H1 (cell line): ENCODE results near the gene CDC14B. TPM values are rescaled to one million over a fixed set of nuclear protein-coding genes. Genes with fewer than 3 reads are reported as not detected.

Experiments used
- BRCA1 ChIP-seq: IDR thresholded peaks from 2 replicates; pipeline ENCODE4 v1.6.1; 2012; ENCODE audit warnings: low read depth, low read length, improper control_type of control experiment
- CBX5 ChIP-seq: fragments of 300-800, 300-1000 bp; sonication (generic); IDR thresholded peaks from 2 replicates; pipeline ENCODE4 v1.7.1; 2016; ENCODE audit warnings: antibody characterized with exemption, low read length, low read depth
- CBX8 ChIP-seq: fragments of 300-800, 300-1000 bp; sonication (generic); IDR thresholded peaks from 2 replicates; pipeline ENCODE4 v1.7.1; 2016; ENCODE audit warnings: low read depth, low read length, borderline replicate concordance
- CEBPB ChIP-seq: IDR thresholded peaks from 2 replicates; pipeline ENCODE4 v1.6.1; 2012; ENCODE audit warnings: low read depth, low read length
- CHD2 ChIP-seq: IDR thresholded peaks from 2 replicates; pipeline ENCODE4 v1.6.1; 2012; ENCODE audit warnings: low read length, improper control_type of control experiment
- CTBP2 ChIP-seq: IDR thresholded peaks from 2 replicates; pipeline ENCODE4 v1.7.0; 2011; ENCODE audit warnings: borderline replicate concordance, mild to moderate bottlenecking, moderate library complexity, mixed read lengths, low read length; ENCODE audit not compliant: insufficient read depth, insufficient read length
- EGR1 ChIP-seq: IDR thresholded peaks from 2 replicates; pipeline ENCODE4 v1.6.1; 2011; ENCODE audit warnings: low read depth, low read length, borderline replicate concordance
- EZH2 ChIP-seq: fragments of 200-600 bp; sonication (generic); IDR thresholded peaks from 2 replicates; pipeline ENCODE4 v1.7.1; 2012; ENCODE audit warnings: low read depth, mild to moderate bottlenecking, moderate library complexity, low read length, inconsistent platforms; ENCODE audit not compliant: severe bottlenecking
- GTF2F1 ChIP-seq: IDR thresholded peaks from 2 replicates; pipeline ENCODE4 v1.6.1; 2012; ENCODE audit warnings: low read depth, low read length, improper control_type of control experiment, borderline replicate concordance
- KDM5A ChIP-seq: fragments of 200-600 bp; IDR thresholded peaks from 2 replicates; pipeline ENCODE4 v1.7.1; 2012; ENCODE audit warnings: mild to moderate bottlenecking, low read length, inconsistent platforms, mixed read lengths
- NANOG ChIP-seq: IDR thresholded peaks from 2 replicates; pipeline ENCODE4 v1.6.1; 2011; ENCODE audit warnings: low read length, low read depth, mild to moderate bottlenecking, inconsistent platforms; ENCODE audit not compliant: insufficient read depth, poor library complexity, severe bottlenecking
- POU5F1 ChIP-seq: IDR thresholded peaks from 2 replicates; pipeline ENCODE4 v1.6.1; 2011; ENCODE audit warnings: low read depth, mild to moderate bottlenecking, low read length, moderate library complexity
- SAP30 ChIP-seq: fragments of 300-600 bp; sonication (generic); IDR thresholded peaks from 2 replicates; pipeline ENCODE4 v1.7.1; 2012; ENCODE audit warnings: low read length, moderate library complexity, mild to moderate bottlenecking, inconsistent platforms; ENCODE audit not compliant: insufficient read depth, insufficient replicate concordance
- SP4 ChIP-seq: IDR thresholded peaks from 2 replicates; pipeline ENCODE4 v1.6.1; 2012; ENCODE audit warnings: low read length, inconsistent platforms
- TAF1 ChIP-seq: IDR thresholded peaks from 2 replicates; pipeline ENCODE4 v1.6.1; 2011; ENCODE audit warnings: mild to moderate bottlenecking, low read depth, low read length
- TAF7 ChIP-seq: optimal IDR thresholded peaks from 2 replicates; pipeline ENCODE3; 2011; ENCODE audit warnings: low read depth, mild to moderate bottlenecking, inconsistent platforms, low read length, moderate library complexity, borderline replicate concordance
- TBP ChIP-seq: IDR thresholded peaks from 2 replicates; pipeline ENCODE4 v1.6.1; 2011; ENCODE audit warnings: low read depth, low read length, improper control_type of control experiment
- ZNF274 ChIP-seq: IDR thresholded peaks from 2 replicates; pipeline ENCODE4 v1.7.0; 2012; ENCODE audit warnings: low read length, borderline replicate concordance; ENCODE audit errors: extremely low read depth
- polyA plus RNA-seq, 7 experiments: library from polyadenylated mRNA; depleted of rRNA in 3 of 7; stranded (reverse) in 5 of 7; unstranded in 2 of 7; fragments of >200 nt in 5 of 7; fragments of 200-250 nt in 2 of 7; gene quantifications; 1 replicate in 5 of 7; 2 replicates in 1 of 7; 4 replicates in 1 of 7; pipeline versions ENCODE4 v1.2.1 to v1.2.3, GENCODE V29; 2011 to 2013; ENCODE audit warnings: missing spikeins in 2 of 7, mixed read lengths in 2 of 7
- total RNA-seq: library from RNA; stranded (reverse); fragmentation: NEBNext Ultra II Directional; extraction: Animal tissue kit (Norgen Biotek cat#: 25700); gene quantifications from 2 replicates; pipeline ENCODE4 v1.2.1, GENCODE V29; 2021
- TF ChIP-seq, protein P1 (sequence below), 3 experiments: IDR thresholded peaks; 1 replicate in 2 of 3; 2 replicates in 1 of 3; pipeline versions ENCODE4 v1.5.1 to v1.6.1; 2011; ENCODE audit warnings: low read length in 3 of 3, mild to moderate bottlenecking in 3 of 3, inconsistent platforms in 2 of 3, low read depth in 1 of 3, moderate library complexity in 1 of 3; ENCODE audit not compliant: insufficient read depth in 1 of 3; ENCODE audit errors: control extremely low read depth in 1 of 3
- TF ChIP-seq, protein P2 (sequence below): IDR thresholded peaks from 2 replicates; pipeline ENCODE4 v1.6.1; 2012; ENCODE audit warnings: inconsistent platforms
- TF ChIP-seq, protein P3 (sequence below): IDR thresholded peaks from 2 replicates; pipeline ENCODE4 v1.6.1; 2012; ENCODE audit warnings: inconsistent platforms

CDC14B gene
- total and polyA plus RNA-seq, 2 of the 8 experiments (the other 6 are each of a cell fraction or from before 2014, with no cell fraction given): 17.2 to 44.6 TPM

DNA sequence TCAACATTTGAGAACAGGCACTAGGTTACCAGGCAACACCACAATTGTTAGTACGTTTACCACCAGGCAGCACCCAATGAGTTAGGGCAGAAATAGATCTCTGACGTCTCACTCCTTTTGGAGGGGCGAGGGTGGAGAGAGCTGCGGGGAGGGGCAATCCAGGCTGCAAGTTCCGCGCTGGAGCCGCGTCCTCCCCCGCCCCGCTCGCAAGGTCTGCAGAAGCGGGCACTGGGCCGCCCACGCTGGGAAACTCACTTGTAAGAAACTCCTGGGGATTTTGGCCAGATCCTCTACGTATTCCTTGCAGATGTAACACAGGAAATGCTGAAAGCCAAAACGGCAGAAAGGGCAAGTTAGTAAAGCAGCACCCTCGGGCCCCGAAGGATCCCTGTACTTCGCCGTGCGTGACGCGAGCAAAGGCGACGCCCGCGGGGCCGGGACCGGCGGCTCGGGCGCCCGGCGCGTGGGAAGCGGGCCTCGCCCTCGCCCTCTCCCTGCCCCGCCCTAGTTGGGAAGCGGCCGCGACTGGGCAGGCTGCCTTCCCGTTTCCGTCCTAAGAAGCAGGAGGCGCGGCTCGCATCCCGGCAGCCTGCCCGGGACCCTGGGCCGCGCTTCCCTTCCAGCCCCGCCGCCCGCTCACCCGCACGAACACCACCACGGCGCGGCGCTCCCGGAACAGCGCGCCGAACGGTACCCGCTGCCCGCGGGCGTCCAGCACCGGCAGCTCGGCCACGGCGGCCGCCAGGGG, 35.0 kb upstream of the CDC14B start (continued):
- TF ChIP-seq, protein P1, sequence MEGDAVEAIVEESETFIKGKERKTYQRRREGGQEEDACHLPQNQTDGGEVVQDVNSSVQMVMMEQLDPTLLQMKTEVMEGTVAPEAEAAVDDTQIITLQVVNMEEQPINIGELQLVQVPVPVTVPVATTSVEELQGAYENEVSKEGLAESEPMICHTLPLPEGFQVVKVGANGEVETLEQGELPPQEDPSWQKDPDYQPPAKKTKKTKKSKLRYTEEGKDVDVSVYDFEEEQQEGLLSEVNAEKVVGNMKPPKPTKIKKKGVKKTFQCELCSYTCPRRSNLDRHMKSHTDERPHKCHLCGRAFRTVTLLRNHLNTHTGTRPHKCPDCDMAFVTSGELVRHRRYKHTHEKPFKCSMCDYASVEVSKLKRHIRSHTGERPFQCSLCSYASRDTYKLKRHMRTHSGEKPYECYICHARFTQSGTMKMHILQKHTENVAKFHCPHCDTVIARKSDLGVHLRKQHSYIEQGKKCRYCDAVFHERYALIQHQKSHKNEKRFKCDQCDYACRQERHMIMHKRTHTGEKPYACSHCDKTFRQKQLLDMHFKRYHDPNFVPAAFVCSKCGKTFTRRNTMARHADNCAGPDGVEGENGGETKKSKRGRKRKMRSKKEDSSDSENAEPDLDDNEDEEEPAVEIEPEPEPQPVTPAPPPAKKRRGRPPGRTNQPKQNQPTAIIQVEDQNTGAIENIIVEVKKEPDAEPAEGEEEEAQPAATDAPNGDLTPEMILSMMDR (IDR thresholded peaks at IDR 0.05; ENCODE audit: control extremely low read depth in 1 of 3, insufficient read depth in 1 of 3, low read depth in 1 of 3, low read length in 3 of 3): peak in 2 of 3 experiments; percentile 12 to 30; a peak in 2 of 4 replicates
- no peak for TF ChIP-seq BRCA1
- no peak for TF ChIP-seq CEBPB
- no peak for TF ChIP-seq NANOG
- TF ChIP-seq KDM5A: no peak
- no peak for TF ChIP-seq CHD2
- TF ChIP-seq, protein P2, sequence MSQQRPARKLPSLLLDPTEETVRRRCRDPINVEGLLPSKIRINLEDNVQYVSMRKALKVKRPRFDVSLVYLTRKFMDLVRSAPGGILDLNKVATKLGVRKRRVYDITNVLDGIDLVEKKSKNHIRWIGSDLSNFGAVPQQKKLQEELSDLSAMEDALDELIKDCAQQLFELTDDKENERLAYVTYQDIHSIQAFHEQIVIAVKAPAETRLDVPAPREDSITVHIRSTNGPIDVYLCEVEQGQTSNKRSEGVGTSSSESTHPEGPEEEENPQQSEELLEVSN: no peak
- TF ChIP-seq, protein P3, sequence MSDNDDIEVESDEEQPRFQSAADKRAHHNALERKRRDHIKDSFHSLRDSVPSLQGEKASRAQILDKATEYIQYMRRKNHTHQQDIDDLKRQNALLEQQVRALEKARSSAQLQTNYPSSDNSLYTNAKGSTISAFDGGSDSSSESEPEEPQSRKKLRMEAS: no peak; the same call in 1 of the 2 replicates
- no peak for TF ChIP-seq SAP30
- no peak for TF ChIP-seq GTF2F1
- no peak for TF ChIP-seq CBX8
- no peak for TF ChIP-seq ZNF274
- no peak for TF ChIP-seq SP4
- TF ChIP-seq EGR1: no peak
- TF ChIP-seq TBP: peak; percentile 65; the same call in 1 of the 2 replicates
- TF ChIP-seq TAF1: no peak
- TF ChIP-seq CTBP2: no peak
- TF ChIP-seq EZH2: no peak
- no peak for TF ChIP-seq POU5F1
- no peak for TF ChIP-seq CBX5
- TF ChIP-seq TAF7: peak; percentile 25
